SK-N-MC (cell line): ENCODE measurements around the gene TNIK.

Experiments
- DNase-seq: peaks from one replicate; pipeline ENCODE4 v3.0.0-alpha.2; 2011; ENCODE audit warnings: low read depth, low spot score
- H3K27ac ChIP-seq: fragments of 200-600 bp; sonication (generic); 2 replicates; pipeline ENCODE4 v1.5.1; 2016; ENCODE audit warnings: mixed run types
- H3K36me3 ChIP-seq: fragments of 200-600 bp; sonication (generic); 2 replicates; pipeline ENCODE4 v1.6.1; 2017; ENCODE audit warnings: antibody characterized with exemption, low read length, mixed read lengths; ENCODE audit not compliant: insufficient read depth
- H3K4me3 ChIP-seq: fragments of 200-600 bp; sonication (generic); 2 replicates; pipeline ENCODE4 v1.5.1; 2016
- H3K9ac ChIP-seq: fragments of 200-600 bp; sonication (generic); 2 replicates; pipeline ENCODE4 v1.8.0; 2017; ENCODE audit warnings: mixed run types, mixed read lengths; ENCODE audit not compliant: insufficient read length
- H3K9me3 ChIP-seq: fragments of 200-600 bp; sonication (generic); 2 replicates; pipeline ENCODE4 v1.6.1; 2017; ENCODE audit warnings: low read depth, mild to moderate bottlenecking, antibody characterized with exemption, low read length, moderate library complexity, mixed read lengths
- EZH2 ChIP-seq: fragments of 200-600 bp; sonication (generic); IDR thresholded peaks from one replicate; pipeline ENCODE4 v1.6.1; 2017; ENCODE audit warnings: antibody characterized with exemption
- FOXP2 ChIP-seq: optimal IDR thresholded peaks from 2 replicates; pipeline ENCODE3; 2011; ENCODE audit warnings: mild to moderate bottlenecking, moderate library complexity; ENCODE audit not compliant: insufficient read depth; ENCODE audit errors: extremely low read length, control extremely low read depth
- POLR2AphosphoS5 ChIP-seq: IDR thresholded peaks from 2 replicates; pipeline ENCODE4 v1.6.1; 2012; ENCODE audit warnings: mild to moderate bottlenecking, low read depth, low read length, borderline replicate concordance

Gene TNIK

GRCh38 chr3:171206283-171206682 is 253.9 kb downstream of the TNIK start:
- no peaks in the 10 kb centered on the region for H3K9me3 ChIP-seq
- TF ChIP-seq FOXP2 (no peak), POLR2AphosphoS5 (no peak), EZH2 (no peak)
- no peaks in the 10 kb centered on the region for H3K36me3 ChIP-seq
- H3K27ac ChIP-seq, result no peak overlapping the region
- no peak for DNase-seq
- no peak overlapping the region for H3K9ac ChIP-seq
- no peak overlapping the region for H3K4me3 ChIP-seq

- no peaks in the 10 kb centered on the region for H3K36me3 ChIP-seq
- TF ChIP-seq EZH2, result no peak
- no peak for TF ChIP-seq FOXP2
- no peak for TF ChIP-seq POLR2AphosphoS5
- DNase-seq, result no peak
These were observed 255.3 kb downstream of the TNIK start for GRCh38 chr3:171204942-171205341.

DNA sequence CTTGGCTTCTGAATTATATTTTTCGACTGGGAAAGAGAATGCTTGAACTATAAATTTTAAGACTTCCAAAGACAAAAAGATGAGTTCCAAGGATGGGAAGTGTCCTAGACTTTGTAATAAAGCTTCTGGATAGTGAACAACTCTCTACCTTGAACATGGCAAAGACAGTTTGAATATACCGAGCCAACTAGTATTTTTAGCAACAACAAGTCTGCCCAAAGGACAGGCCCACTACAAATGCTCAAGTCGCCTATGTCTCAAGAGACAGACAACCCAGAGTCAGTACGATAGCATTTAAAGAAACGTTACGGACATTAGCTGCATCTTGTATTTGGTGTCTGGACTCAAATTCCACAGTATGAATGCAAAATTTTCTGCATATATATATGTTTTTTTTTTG is 258.4 kb downstream of the TNIK start:
- TF ChIP-seq POLR2AphosphoS5 (no peak), EZH2 (no peak)
- Histone ChIP-seq H3K9me3 (no peaks in the 10 kb centered on the region), H3K27ac (no peak overlapping the region), H3K9ac (no peak overlapping the region), H3K4me3 (no peak overlapping the region), H3K36me3 (no peaks in the 10 kb centered on the region)
- DNase-seq, result no peak

More at GRCh38 chr3:171204942-171205341, 255.3 kb downstream of the TNIK start:
- H3K4me3 ChIP-seq, result no peak overlapping the region
- H3K27ac ChIP-seq, result no peak overlapping the region
- no peak overlapping the region for H3K9ac ChIP-seq
- no peaks in the 10 kb centered on the region for H3K9me3 ChIP-seq

DNA sequence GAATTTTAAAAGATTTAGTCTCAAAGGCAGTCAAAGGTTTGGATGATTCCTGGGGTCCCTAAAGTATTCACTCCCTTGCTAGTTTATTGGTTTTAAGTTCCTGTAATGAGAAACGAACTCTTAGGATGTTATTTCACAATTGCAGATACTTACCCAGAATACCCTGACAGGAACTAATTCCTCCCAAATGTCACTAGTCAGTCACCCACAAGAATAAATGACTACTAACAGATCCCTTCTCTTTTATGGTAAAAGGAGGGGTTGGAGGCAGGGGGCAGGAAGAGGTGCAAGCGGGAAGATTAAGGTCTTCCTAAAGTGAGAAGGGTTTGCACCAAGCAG is 259.5 kb downstream of the TNIK start:
- no peak for DNase-seq
- no peak for TF ChIP-seq POLR2AphosphoS5
- TF ChIP-seq EZH2, result no peak
- no peaks in the 10 kb centered on the region for H3K9me3 ChIP-seq
- no peaks in the 10 kb centered on the region for H3K36me3 ChIP-seq
- peak overlapping the region; percentile 6; the same call in 1 of the 2 replicates for H3K27ac ChIP-seq
- H3K9ac ChIP-seq, result no peak overlapping the region
- no peak overlapping the region for H3K4me3 ChIP-seq

DNA sequence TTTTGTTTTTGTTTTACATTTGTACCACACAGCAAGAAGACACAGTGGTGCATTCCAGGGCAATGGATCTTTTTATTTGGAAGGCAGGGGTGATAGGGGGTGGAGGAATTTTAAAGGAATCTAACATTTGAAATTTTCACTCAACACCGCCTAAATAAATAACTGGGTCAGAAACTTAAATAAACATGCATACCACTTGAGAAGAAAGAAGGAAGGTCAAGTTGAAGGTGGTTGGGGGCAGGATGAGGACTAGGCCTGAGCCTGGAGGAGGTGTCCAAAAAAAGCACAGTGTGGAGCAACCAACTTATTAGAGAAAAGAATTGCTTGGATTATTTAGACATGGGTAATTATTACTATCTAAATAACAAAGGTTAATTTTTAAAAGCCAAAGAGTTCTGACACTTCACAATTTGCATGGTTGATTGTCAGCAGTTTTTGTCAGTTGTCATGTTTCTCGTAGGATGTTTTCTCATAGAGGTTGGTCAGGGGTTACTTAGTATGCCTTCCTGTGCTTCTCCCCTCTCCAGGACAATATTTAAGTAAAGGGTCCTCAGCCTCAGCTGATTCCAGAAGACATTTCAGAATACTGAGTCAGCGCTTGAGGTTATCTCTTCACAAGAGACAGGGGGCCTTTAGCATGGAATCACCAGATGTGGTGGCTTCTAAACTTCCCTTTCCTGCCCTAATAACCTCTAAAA is 260.0 kb downstream of the TNIK start:
- Histone ChIP-seq H3K27ac (peak overlapping the region; percentile 6; the same call in 1 of the 2 replicates), H3K9ac (no peak overlapping the region), H3K4me3 (no peak overlapping the region), H3K36me3 (no peaks in the 10 kb centered on the region), H3K9me3 (no peaks in the 10 kb centered on the region)
- no peak for TF ChIP-seq EZH2
- TF ChIP-seq FOXP2, result no peak
- no peak for TF ChIP-seq POLR2AphosphoS5
- no peak for DNase-seq

- TF ChIP-seq POLR2AphosphoS5, result no peak
- TF ChIP-seq FOXP2, result no peak
- no peak for TF ChIP-seq EZH2
- no peak for DNase-seq
- Histone ChIP-seq H3K9me3 (no peaks in the 10 kb centered on the region), H3K4me3 (no peak overlapping the region), H3K9ac (no peak overlapping the region), H3K27ac (no peak overlapping the region; the same call in 1 of the 2 replicates), H3K36me3 (no peaks in the 10 kb centered on the region)
These were observed 260.8 kb downstream of the TNIK start for GRCh38 chr3:171199473-171199829.

DNA sequence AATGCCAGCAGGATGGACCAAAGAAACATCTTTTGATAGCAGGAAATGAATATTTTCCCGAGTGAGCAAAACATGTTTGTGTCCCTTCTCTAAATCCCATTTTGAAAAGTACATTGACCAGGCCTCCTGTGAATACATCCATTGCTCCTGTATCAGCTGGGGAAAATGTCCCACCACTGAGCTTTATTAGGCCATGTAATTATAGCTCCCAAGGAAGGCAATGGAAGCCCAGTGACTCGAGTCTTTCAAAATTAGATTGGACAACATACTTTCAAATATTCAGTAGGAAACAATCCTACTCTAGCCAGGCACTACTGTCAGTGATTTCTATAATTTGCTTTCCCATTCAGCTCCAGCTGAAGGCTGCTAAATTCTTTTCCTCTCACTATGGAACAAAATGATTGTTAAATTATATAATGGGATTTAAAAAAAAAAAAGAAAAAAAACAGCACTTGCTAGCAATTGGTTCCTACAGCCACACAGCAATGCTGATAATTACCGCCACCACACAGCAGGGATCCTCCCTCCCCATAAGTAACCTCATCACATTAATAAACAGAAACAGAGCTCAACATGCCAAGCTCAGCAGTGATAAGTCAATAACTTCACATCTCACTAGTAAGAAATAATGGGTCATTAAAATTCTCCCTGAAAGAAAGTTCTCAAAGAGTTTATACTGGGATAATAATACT is 261.3 kb downstream of the TNIK start:
- Histone ChIP-seq H3K36me3 (no peaks in the 10 kb centered on the region), H3K4me3 (no peak overlapping the region), H3K27ac (no peak overlapping the region; the same call in 1 of the 2 replicates), H3K9ac (no peak overlapping the region), H3K9me3 (no peaks in the 10 kb centered on the region)
- DNase-seq, result no peak
- TF ChIP-seq EZH2 (no peak), FOXP2 (peak; percentile 38)

- Histone ChIP-seq H3K27ac (no peak overlapping the region), H3K9ac (no peak overlapping the region), H3K4me3 (no peak overlapping the region), H3K36me3 (no peaks in the 10 kb centered on the region), H3K9me3 (no peaks in the 10 kb centered on the region)
- no peak for TF ChIP-seq POLR2AphosphoS5
- no peak for TF ChIP-seq EZH2
- TF ChIP-seq FOXP2, result no peak
- DNase-seq, result no peak
These were observed 264.5 kb downstream of the TNIK start for GRCh38 chr3:171195686-171196085.

DNA sequence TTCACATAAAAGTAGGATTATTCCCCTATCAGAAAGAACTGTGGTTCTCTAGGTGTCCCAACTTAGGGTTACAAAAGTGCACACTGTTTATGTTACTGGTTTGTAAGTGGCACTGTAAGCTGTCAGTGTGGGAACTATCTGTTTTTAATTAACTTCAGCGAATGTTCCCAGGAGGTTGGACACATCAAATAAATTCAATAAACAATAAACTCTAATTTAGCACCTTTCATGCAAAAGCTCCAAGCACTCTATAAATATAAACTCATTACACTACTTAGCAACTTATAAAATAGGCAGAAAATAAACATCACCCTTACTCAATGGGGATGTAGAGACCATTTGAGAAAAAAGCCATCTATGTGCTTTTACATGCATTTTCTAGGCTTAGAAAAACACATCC is 265.2 kb downstream of the TNIK start:
- no peak for DNase-seq
- Histone ChIP-seq H3K4me3 (no peak overlapping the region), H3K9ac (no peak overlapping the region), H3K36me3 (no peaks in the 10 kb centered on the region), H3K9me3 (no peaks in the 10 kb centered on the region), H3K27ac (no peak overlapping the region)
- TF ChIP-seq POLR2AphosphoS5 (no peak), FOXP2 (no peak), EZH2 (no peak)
